IPS-NIHi7 (cell line): ENCODE measurements around the gene KDM3B.
"Not testable (repeated sequence)": the region's sequence is repeated elsewhere in the genome, so short reads cannot be mapped to it uniquely, and the experiment has no call there.

ENCODE experiments used
- DNase-seq: peaks from one replicate; pipeline ENCODE4 v3.0.0; 2012; ENCODE audit warnings: mixed read lengths; ENCODE audit errors: extremely low spot score

Gene KDM3B

GRCh38 chr5:138352071-138352721 is at the start of gene KDM3B:
Gene KDM3B, plus strand, starts transcription at chr5:138352685. Its CDS starts 111 bp downstream, at chr5:138352796.
- DNase-seq, result peak; percentile 96

- no peak for DNase-seq
Observed at GRCh38 chr5:138303372-138303771, 49.1 kb upstream of the KDM3B start.

- DNase-seq, result no peak
Observed at GRCh38 chr5:138305797-138306196, 46.7 kb upstream of the KDM3B start.

DNA sequence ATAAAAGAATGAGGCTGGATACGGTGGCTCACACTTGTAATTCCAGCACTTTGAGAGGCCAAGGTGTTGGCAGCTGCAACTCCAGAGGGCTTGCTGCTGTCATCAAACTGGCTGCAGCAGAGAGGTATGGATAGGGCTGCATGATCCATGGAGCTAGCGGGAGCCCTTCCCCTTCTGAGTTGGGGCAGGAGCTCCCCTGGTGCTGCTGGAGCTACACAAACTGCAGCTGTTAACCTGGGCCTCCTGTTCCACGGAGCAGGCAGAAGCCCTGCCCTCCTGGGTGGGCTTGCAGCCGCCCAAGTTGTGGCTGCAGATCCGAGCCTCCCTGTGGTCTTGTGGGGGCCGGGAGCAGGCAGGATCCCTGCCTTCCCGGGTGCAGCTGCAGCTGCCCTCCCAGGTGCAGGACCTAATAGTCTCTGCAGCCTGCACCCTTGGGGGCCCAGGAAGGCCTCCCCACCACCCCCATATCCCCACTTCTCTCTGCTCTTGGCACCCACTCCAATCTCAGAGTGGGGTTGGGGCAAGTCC is 36.7 kb upstream of the KDM3B start:
- DNase-seq, result no peak

GRCh38 chr5:138316355-138316754 is 36.1 kb upstream of the KDM3B start:
- DNase-seq, result no peak

GRCh38 chr5:138318211-138318610 is 34.3 kb upstream of the KDM3B start:
- DNase-seq, result not testable (repeated sequence)

DNA sequence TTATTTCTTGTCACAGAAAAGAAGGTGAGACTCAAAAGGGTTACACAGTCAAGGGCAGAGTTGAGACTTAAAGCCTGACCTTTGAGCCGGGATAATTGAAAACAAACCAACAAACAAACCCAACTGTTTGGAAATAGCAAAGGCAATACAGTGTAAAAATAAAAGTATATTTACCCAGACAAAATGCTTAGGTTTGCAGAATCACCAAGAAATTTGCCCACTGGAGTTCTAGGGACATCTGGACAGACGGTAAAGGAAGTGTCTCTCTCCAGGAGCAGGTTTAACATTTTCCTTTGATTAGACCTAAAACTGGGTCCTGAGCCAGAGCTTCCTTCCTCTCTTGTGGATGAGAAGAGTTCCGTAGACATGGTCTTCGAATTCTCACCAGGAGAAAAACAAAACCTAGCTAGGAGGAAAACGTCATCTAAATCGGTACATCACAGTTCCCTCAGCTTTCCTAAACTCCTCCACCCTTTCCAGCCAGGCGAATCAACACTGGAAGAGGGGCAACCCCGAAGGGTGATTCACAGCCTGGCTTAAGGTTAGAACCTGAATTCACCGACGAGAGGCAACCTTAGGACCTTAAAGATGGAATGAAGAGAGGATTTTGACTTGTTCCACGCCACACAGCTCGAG is 21.6 kb upstream of the KDM3B start:
- peak; percentile 36 for DNase-seq

DNA sequence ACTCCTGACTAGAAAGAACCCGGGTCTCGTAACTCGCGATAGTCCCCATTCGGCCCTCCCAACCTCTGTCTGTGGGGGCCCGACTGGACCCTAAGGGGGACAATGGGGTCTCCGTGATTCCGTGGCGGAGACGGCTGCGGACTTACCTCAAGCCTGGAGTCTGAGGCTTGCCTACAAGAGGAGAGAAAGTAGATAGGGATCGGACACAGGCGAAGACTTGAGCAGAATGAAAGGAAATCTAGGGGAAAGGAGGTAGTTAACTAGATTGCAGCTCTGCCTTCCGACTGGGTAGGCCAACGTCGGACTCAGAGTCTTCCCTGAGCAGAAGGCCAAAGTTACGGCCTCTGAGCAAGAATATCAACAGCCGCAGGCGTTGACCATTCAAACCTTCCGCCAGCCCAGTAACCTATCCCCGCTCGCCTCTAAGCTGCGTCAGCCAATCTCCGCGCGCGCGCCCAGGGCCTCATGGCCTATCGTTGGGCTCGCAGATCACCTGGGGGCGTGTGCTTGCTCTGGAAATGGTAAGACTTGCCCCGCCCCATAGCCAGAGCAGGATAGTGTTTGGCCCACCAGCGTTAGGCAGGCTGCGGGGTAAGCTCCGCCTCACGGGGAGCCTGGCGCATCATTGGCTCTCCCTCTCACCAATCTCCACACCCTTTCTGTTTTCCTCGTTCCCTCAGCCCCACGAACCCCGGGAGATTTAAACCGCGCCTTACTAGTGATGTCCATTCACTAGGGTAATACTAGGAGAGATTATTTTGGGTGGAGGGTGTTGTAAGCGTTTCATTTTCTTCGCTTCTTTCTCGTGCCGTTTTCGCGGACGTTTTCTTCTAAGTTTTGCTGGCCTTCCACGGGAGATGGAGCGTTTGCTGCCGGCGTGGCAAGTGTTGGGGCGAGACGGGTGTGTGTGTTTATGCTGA is 20.8 kb upstream of the KDM3B start, which contains the start of gene CDC25C:
TSS of gene CDC25C (minus strand) at position 356 of the 920 bp plus-strand sequence. CDS start 624 bp downstream, outside the sequence.
- peak; percentile 98 for DNase-seq

DNA sequence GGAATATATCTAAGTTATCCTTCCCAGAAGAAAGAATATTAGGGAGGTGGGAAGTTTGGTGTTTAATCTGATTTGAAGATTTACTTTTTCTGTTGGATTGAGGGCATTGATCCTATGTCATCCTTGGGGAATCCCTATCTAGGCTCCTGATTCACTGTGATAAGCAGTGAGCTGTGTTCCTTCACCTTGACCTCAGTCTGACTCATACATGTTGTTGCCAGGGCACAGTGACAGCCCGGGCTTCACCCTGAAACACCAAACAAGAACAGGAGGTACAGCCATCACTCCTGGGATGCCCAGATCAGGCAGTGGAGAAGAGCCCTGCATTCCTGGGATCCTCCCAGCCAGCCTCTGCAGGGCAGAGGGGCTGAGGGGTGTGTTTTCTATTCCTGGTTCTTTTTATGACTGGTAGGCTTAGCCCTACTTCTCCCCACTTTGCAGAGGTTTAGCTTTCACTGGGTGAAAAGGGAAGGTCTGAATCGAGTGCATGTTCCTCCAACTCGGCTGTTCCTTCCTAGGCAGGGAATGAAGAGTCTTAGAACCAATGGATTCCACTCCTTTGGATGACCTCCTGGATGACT is 17.5 kb upstream of the KDM3B start:
- no peak for DNase-seq

GRCh38 chr5:138336952-138337684 is 15.4 kb upstream of the KDM3B start:
- peak; percentile 58 for DNase-seq

DNA sequence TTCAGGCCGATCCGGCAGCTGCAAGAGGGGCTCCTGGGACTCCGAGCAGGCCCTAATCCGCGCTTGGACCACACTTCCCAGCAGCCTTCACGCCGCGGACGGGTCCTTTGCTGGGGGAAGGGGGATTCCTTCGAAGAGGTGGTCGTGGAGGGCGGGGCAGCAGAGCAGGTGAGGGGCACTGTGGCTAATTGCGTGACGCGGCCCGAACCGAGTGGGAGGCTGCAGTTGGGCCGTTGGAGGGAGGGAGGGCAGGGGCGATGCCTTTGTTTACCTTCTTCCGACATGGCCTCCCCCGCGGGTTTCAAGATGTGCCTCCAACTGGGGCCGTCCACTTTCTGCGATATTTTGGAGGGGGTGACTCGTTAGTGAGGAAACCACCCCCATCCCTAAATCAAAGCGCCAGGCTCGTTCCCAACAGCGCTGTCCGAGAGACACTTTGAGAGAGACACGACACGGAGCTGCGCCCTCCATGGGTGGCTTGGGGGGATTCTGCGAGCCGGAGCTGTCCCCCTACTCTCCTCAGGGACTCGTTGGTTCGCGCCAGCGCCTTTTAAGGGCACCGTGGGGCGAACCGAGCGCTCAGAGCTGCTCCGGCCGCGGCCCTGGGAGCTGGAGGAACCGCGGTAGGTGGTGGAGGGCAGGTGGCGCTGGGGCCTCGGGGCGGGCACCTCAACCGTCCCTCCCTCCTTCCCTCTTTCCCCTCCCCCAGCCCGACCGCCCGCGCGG is 14.6 kb upstream of the KDM3B start, which contains the start of gene FAM53C:
TSS of gene FAM53C (plus strand) at position 582 of the 726 bp plus-strand sequence. CDS start 3,070 bp downstream, outside the sequence.
- peak; percentile 86 for DNase-seq

GRCh38 chr5:138338411-138339090 is 13.9 kb upstream of the KDM3B start:
- no peak for DNase-seq

GRCh38 chr5:138339091-138339456 is 13.4 kb upstream of the KDM3B start:
- peak; percentile 28 for DNase-seq

DNA sequence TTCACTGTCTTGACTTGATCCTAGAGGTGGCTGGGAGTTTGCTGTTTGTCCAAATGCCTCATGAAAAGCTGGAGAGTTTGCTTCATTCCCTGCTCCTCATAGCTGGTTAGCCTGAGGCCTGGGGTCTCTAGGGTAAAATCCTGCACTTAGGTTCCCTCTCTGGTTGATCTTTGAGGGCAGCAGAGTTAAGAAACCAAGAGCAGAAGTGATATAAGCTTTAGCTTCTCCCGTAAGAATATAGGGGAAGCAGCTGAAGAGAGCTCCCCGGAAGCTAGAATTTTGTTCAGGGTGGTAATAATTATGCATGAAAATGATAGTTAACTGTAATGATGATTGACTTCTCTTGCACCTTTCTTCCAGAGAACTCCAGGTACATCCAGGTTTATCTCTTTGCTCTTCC is 13.0 kb upstream of the KDM3B start:
- no peak for DNase-seq

GRCh38 chr5:138340008-138340407 is 12.5 kb upstream of the KDM3B start:
- no peak for DNase-seq

DNA sequence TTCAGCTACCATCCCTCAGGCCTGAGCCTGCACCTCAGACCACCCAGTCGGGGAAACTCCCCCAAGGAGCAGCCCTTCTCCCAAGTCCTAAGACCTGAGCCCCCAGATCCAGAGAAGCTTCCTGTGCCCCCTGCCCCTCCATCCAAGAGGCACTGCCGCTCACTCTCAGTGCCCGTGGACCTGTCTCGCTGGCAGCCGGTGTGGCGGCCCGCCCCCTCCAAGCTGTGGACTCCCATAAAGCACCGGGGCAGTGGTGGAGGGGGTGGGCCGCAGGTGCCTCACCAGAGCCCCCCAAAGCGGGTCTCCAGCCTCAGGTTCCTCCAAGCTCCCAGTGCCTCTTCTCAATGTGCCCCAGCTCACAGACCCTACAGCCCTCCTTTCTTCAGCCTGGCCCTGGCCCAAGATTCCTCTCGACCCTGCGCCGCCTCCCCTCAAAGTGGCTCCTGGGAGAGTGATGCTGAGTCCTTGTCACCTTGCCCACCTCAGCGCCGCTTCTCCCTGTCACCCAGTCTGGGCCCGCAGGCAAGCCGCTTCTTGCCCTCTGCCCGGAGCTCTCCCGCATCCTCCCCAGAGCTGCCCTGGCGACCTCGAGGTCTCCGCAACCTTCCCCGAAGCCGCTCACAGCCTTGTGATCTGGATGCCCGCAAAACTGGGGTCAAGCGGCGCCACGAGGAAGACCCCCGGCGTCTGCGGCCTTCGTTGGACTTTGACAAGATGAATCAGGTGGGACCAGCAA is 7.4 kb upstream of the KDM3B start:
- no peak for DNase-seq

DNA sequence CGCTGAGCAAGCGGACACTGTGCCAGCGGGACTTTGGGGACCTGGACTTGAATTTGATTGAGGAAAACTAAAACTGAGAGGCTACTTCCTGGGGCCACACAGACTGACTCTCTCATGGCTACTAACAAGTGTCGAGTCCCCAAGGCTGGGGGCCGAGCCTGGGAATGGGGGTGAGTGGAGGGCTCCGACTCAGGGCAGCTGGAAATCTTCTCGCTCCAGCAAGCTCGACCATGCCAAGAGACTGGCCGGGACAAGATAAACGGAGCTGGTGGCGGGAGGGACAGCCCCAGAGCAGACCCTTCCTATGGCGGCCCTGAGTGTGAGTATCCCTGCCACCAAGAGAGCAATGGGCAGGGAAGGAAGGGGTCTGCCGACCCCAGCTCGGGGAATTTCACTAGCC is 5.6 kb upstream of the KDM3B start:
- DNase-seq, result no peak

- DNase-seq, result no peak
Observed at GRCh38 chr5:138349852-138350562, 2.5 kb upstream of the KDM3B start.
